ENCODE data around the gene LYAR. TPM values are rescaled to one million over a fixed set of nuclear protein-coding genes. Genes with fewer than 3 reads are reported as not detected.
A peak's percentile ranks its signal among the peaks of the same experiment; 100 is the strongest.

Gene LYAR
- total RNA-seq, 1 donor from 2014 or later: 18.2 TPM

GRCh38 chr4:4315461-4316149 lies 25.7 kb upstream of the LYAR start:
- no peak for DNase-seq

GRCh38 chr4:4311193-4311592 lies 21.2 kb upstream of the LYAR start:
- no peak for DNase-seq

- no peak for DNase-seq
Observed at GRCh38 chr4:4308800-4309441, 19.0 kb upstream of the LYAR start.

GRCh38 chr4:4306920-4307319 lies 17.0 kb upstream of the LYAR start:
- no peak for DNase-seq

- no peak for DNase-seq
Observed at GRCh38 chr4:4302416-4302815, 12.5 kb upstream of the LYAR start.

- DNase-seq: no peak
Observed at GRCh38 chr4:4302001-4302400, 12.0 kb upstream of the LYAR start.

- no peak for DNase-seq
Observed at GRCh38 chr4:4299006-4299405, 9.1 kb upstream of the LYAR start.

GRCh38 chr4:4296283-4296846 lies 6.4 kb upstream of the LYAR start:
- DNase-seq: no peak

- DNase-seq: no peak
Observed at GRCh38 chr4:4293279-4293678, 3.3 kb upstream of the LYAR start.

GRCh38 chr4:4289597-4289940 lies 385 bp downstream of the LYAR start:
- no peak for DNase-seq

- no peak for DNase-seq
Observed at GRCh38 chr4:4289055-4289454, 899 bp downstream of the LYAR start.

- DNase-seq: no peak
Observed at GRCh38 chr4:4288098-4288497, 1.9 kb downstream of the LYAR start.

GRCh38 chr4:4284827-4285618 lies 4.9 kb downstream of the LYAR start:
- peak; percentile 32 for DNase-seq

- no peak for DNase-seq
Observed at GRCh38 chr4:4281787-4282186, 8.2 kb downstream of the LYAR start.

GRCh38 chr4:4277531-4277930 lies 12.4 kb downstream of the LYAR start:
- DNase-seq: no peak

- DNase-seq: no peak
Observed at GRCh38 chr4:4274226-4274625, 15.7 kb downstream of the LYAR start.

- DNase-seq: no peak
Observed at GRCh38 chr4:4271912-4272311, 18.0 kb downstream of the LYAR start.

- no peak for DNase-seq
Observed at GRCh38 chr4:4270529-4270928, 19.4 kb downstream of the LYAR start.

GRCh38 chr4:4269856-4270255 lies 20.1 kb downstream of the LYAR start:
- DNase-seq: peak; percentile 87

- DNase-seq: no peak
Observed at GRCh38 chr4:4269331-4269731, 20.6 kb downstream of the LYAR start.

GRCh38 chr4:4268776-4269175 lies 21.2 kb downstream of the LYAR start:
- DNase-seq: no peak

GRCh38 chr4:4267981-4268380 lies 22.0 kb downstream of the LYAR start:
- peak; percentile 69 for DNase-seq

GRCh38 chr4:4260185-4260751 lies 29.7 kb downstream of the LYAR start:
- peak; percentile 83 for DNase-seq
